Cardiac septum (tissue), 1 donor: Measurements from ENCODE around the gene CD300LB. TPM values are rescaled to one million over a fixed set of nuclear protein-coding genes. Genes with fewer than 3 reads are reported as not detected.
"Not testable (repeated sequence)": the region's sequence is repeated elsewhere in the genome, so short reads cannot be mapped to it uniquely, and the experiment has no call there.

ENCODE experiments used
- DNase-seq: peaks from one replicate; pipeline ENCODE4 v3.0.0-alpha.2; 2020; ENCODE audit warnings: low spot score
- intact Hi-C: fragments of 100-400 bp; cut with DNase I; formaldehyde crosslinking; loops from one replicate; pipeline ENCODE4 v1.14.0; 2022
- long read RNA-seq: library from polyadenylated mRNA; unstranded; transcript quantifications from one replicate; pipeline ENCODE4 v2.0.0, GENCODE V29; 2021
- total RNA-seq: library from RNA; stranded (reverse); fragmentation: NEBNext Ultra II Directional; extraction: Animal tissue kit (Norgen Biotek cat#: 25700); gene quantifications from one replicate; pipeline ENCODE4 v1.2.1, GENCODE V29; 2021
- donor health status: DM: no; HTN: no; CAD: no.

Gene CD300LB
- not detected for total RNA-seq
- long read RNA-seq = 0 reads

- intact Hi-C loops = no loop called here
- peak; percentile 63 for DNase-seq
Observed at GRCh38 chr17:74531231-74531761, at the start of gene CD300LB. CD300LB (minus strand) TSS chr17:74531475; CDS start chr17:74531350, 125 bp downstream.

- intact Hi-C loops = no loop called here
- no peak for DNase-seq
Observed at GRCh38 chr17:74579900-74580299, 48.6 kb upstream of the CD300LB start.

- intact Hi-C loops = no loop called here
Observed at GRCh38 chr17:74578979-74579378, 47.7 kb upstream of the CD300LB start.

GRCh38 chr17:74574489-74575142 is 43.3 kb upstream of the CD300LB start:
- intact Hi-C loops = no loop called here
- no peak for DNase-seq

More at GRCh38 chr17:74578979-74579378, 47.7 kb upstream of the CD300LB start:
- DNase-seq = no peak

GRCh38 chr17:74573635-74574034 is 42.4 kb upstream of the CD300LB start:
- intact Hi-C loops, DNase-seq: not testable (repeated sequence)

- no peak for DNase-seq
- intact Hi-C loops = no loop called here
Observed at GRCh38 chr17:74573169-74573568, 41.9 kb upstream of the CD300LB start.

- intact Hi-C loops = no loop called here
- no peak for DNase-seq
Observed at GRCh38 chr17:74571621-74572270, 40.5 kb upstream of the CD300LB start.

GRCh38 chr17:74569020-74570003 is 38.0 kb upstream of the CD300LB start:
- intact Hi-C loops = loop anchor here (10.0 kb wide), 1 partner anchor 165 kb away; the partner anchor contains the start of gene RAB37
- no peak for DNase-seq

- intact Hi-C loops = loop anchor here (10.0 kb wide), 1 partner anchor 167 kb away; the partner anchor contains the start of gene RAB37
- DNase-seq = no peak
Observed at GRCh38 chr17:74568106-74568873, 37.0 kb upstream of the CD300LB start.

- intact Hi-C loops = loop anchor here (10.0 kb wide), 1 partner anchor 167 kb away; the partner anchor contains the start of gene RAB37
Observed at GRCh38 chr17:74567397-74567796, 36.1 kb upstream of the CD300LB start, which contains the start of gene CD300H. CD300H (minus strand) TSS chr17:74567509.

GRCh38 chr17:74566132-74566753 is 35.0 kb upstream of the CD300LB start:
- DNase-seq = no peak
- intact Hi-C loops = loop anchor here (10.0 kb wide), 1 partner anchor 169 kb away; the partner anchor contains the start of gene RAB37

More at GRCh38 chr17:74567397-74567796, 36.1 kb upstream of the CD300LB start, which contains the start of gene CD300H:
- no peak for DNase-seq

- intact Hi-C loops = loop anchor here (10.0 kb wide), 1 partner anchor 170 kb away; the partner anchor contains the start of gene RAB37
- DNase-seq = no peak
Observed at GRCh38 chr17:74565126-74565525, 33.9 kb upstream of the CD300LB start.

GRCh38 chr17:74563358-74563757 is 32.1 kb upstream of the CD300LB start:
- intact Hi-C loops = loop anchor here (10.0 kb wide), 1 partner anchor 171 kb away; the partner anchor contains the start of gene RAB37
- DNase-seq = no peak

- intact Hi-C loops = loop anchor here (10.0 kb wide), 1 partner anchor 173 kb away; the partner anchor contains the start of gene RAB37
- DNase-seq = no peak
Observed at GRCh38 chr17:74561586-74561985, 30.3 kb upstream of the CD300LB start.

- DNase-seq = no peak
- intact Hi-C loops = no loop called here
Observed at GRCh38 chr17:74558882-74559519, 27.7 kb upstream of the CD300LB start.

- intact Hi-C loops, DNase-seq: not testable (repeated sequence)
Observed at GRCh38 chr17:74558402-74558801, 27.1 kb upstream of the CD300LB start.

- intact Hi-C loops = no loop called here
- DNase-seq = no peak
Observed at GRCh38 chr17:74555427-74555940, 24.2 kb upstream of the CD300LB start.
